HG03064 (cell line): Measurements from ENCODE around the gene GMEB1.
"Not testable (repeated sequence)": the region's sequence is repeated elsewhere in the genome, so short reads cannot be mapped to it uniquely, and the experiment has no call there.

Source experiments
- ATAC-seq: cut with Tn5 transposase; IDR thresholded peaks from one replicate; pipeline ENCODE4 v1.9.1; 2021; ENCODE audit warnings: low read depth; ENCODE audit not compliant: unreplicated experiment

The GMEB1 gene

GRCh38 chr1:28750330-28750729, 81.7 kb downstream of the GMEB1 start:
- no peak for ATAC-seq

GRCh38 chr1:28750771-28751294, 82.2 kb downstream of the GMEB1 start:
- ATAC-seq, result not testable (repeated sequence)

GRCh38 chr1:28751315-28752060, 82.9 kb downstream of the GMEB1 start:
- ATAC-seq, result no peak

GRCh38 chr1:28755701-28756100, 87.1 kb downstream of the GMEB1 start:
- ATAC-seq, result no peak

GRCh38 chr1:28756846-28757245, 88.3 kb downstream of the GMEB1 start:
- ATAC-seq, result no peak

- ATAC-seq, result no peak
Measured at GRCh38 chr1:28758420-28758819, 89.8 kb downstream of the GMEB1 start.

GRCh38 chr1:28759257-28759656, 90.7 kb downstream of the GMEB1 start:
- ATAC-seq, result no peak

- ATAC-seq, result no peak
Measured at GRCh38 chr1:28761189-28761588, 92.6 kb downstream of the GMEB1 start.

GRCh38 chr1:28766532-28767183, 98.1 kb downstream of the GMEB1 start:
- ATAC-seq, result no peak
